A549 (cell line): ENCODE results near the gene GRK1. TPM values are rescaled to one million over a fixed set of nuclear protein-coding genes. Genes with fewer than 3 reads are reported as not detected.
A peak's percentile ranks its signal among the peaks of the same experiment; 100 is the strongest.

Experiments used
- ATAC-seq, 2 experiments: fragments of 200-7000 bp in 1 of 2; fragments of >200 bp in 1 of 2; cut with Nextera tagmentation in 1 of 2; cut with Tn5 transposase in 1 of 2; 3 replicates each; pipeline versions ENCODE4 v1.8.0 to v1.9.1; 2018 to 2020; ENCODE audit warnings: mild to moderate bottlenecking in 1 of 2, moderate library complexity in 1 of 2
- CTCF ChIA-PET: fragments of 300-600 bp; sonication (Branson Sonifier 250); formaldehyde crosslinking; extraction: SDS; loops from one replicate; lab custom pipeline; 2021; ENCODE audit warnings: antibody characterized with exemption, inconsistent platforms; lab: Yijun Ruan, JAX
- POLR2A ChIA-PET: fragments of 350-600 bp; formaldehyde crosslinking; extraction: SDS; loops from one replicate; lab custom pipeline; 2021; ENCODE audit warnings: antibody characterized with exemption, inconsistent platforms; lab: Yijun Ruan, JAX
- DNase-seq, 2 experiments: peaks; one replicate each; pipeline versions ENCODE4 v3.0.0 to v3.0.0-alpha.2; 2011 to 2016; ENCODE audit warnings: low read depth in 1 of 2, low spot score in 1 of 2
- FAIRE-seq: peaks from 2 replicates; lab custom pipeline; 2011; peaks lifted over from hg19 to GRCh38; lab: Jason Lieb, UNC
- H3K27ac ChIP-seq, 2 experiments: fragments of >200 bp; sonication (Bioruptor Twin); formaldehyde crosslinking; 3 replicates each; pipeline ENCODE4 v1.5.1; 2016 to 2017
- H3K4me1 ChIP-seq: fragments of >200 bp; sonication (Bioruptor Twin); formaldehyde crosslinking; 3 replicates; pipeline ENCODE4 v1.6.1; 2016
- H3K4me2 ChIP-seq: fragments of >200 bp; sonication (Bioruptor Twin); formaldehyde crosslinking; 3 replicates; pipeline ENCODE4 v1.6.1; 2016
- H3K4me3 ChIP-seq: fragments of >200 bp; sonication (Bioruptor Twin); formaldehyde crosslinking; 3 replicates; pipeline ENCODE4 v1.5.1; 2016
- H3K9me3 ChIP-seq: fragments of >200 bp; sonication (Bioruptor Twin); formaldehyde crosslinking; 3 replicates; pipeline ENCODE4 v1.6.1; 2016
- ATOH8 ChIP-seq: fragments of 250-450 bp; sonication (Bioruptor Pico); IDR thresholded peaks from 2 replicates; pipeline ENCODE4 v1.5.0; 2020; ENCODE audit warnings: low read depth, mild to moderate bottlenecking, moderate library complexity
- CBX2 ChIP-seq: fragments of 200-600 bp; sonication (generic); IDR thresholded peaks from 2 replicates; pipeline ENCODE4 v1.6.1; 2016; ENCODE audit warnings: low read depth, mild to moderate bottlenecking, borderline replicate concordance
- CBX8 ChIP-seq: fragments of 200-600 bp; sonication (generic); IDR thresholded peaks from 2 replicates; pipeline ENCODE4 v1.6.1; 2016
- CEBPB ChIP-seq, 2 experiments: fragments of >200 bp in 1 of 2; sonication (Bioruptor Twin) in 1 of 2; formaldehyde crosslinking in 1 of 2; IDR thresholded peaks; 2 replicates each; pipeline ENCODE4 v1.6.1; 2012 to 2016
- CHD2 ChIP-seq: fragments of 150-350 bp; IDR thresholded peaks from 2 replicates; pipeline ENCODE4 v1.6.1; 2014; ENCODE audit warnings: low read length; ENCODE audit not compliant: partially characterized antibody
- E2F6 ChIP-seq: IDR thresholded peaks from 2 replicates; pipeline ENCODE4 v1.6.1; 2012; ENCODE audit warnings: low read depth, borderline replicate concordance
- EP300 ChIP-seq, 2 experiments: fragments of >200 bp; sonication (Bioruptor Twin); formaldehyde crosslinking; IDR thresholded peaks; 2 replicates in 1 of 2; 3 replicates in 1 of 2; pipeline ENCODE4 v1.6.1; 2016 to 2017
- ESRRA ChIP-seq: fragments of 150-350 bp; IDR thresholded peaks from 2 replicates; pipeline ENCODE4 v1.6.1; 2014; ENCODE audit warnings: mild to moderate bottlenecking, low read length, borderline replicate concordance
- FOSL2 ChIP-seq, 2 experiments: fragments of 450-650 bp in 1 of 2; fragments of >200 bp in 1 of 2; sonication (Bioruptor Twin) in 1 of 2; formaldehyde crosslinking; IDR thresholded peaks; 2 replicates each; pipeline versions ENCODE4 v1.5.0 to v1.6.1; 2016 to 2020; ENCODE audit warnings: mild to moderate bottlenecking in 1 of 2, moderate library complexity in 1 of 2
- GATA3 ChIP-seq: IDR thresholded peaks from 2 replicates; pipeline ENCODE4 v1.6.1; 2012; ENCODE audit warnings: borderline replicate concordance
- HOXB13 ChIP-seq: fragments of 250-450 bp; sonication (Bioruptor Pico); IDR thresholded peaks from 2 replicates; pipeline ENCODE4 v1.5.0; 2020; ENCODE audit warnings: low read depth, mild to moderate bottlenecking, moderate library complexity
- HOXB5 ChIP-seq: fragments of 250-450 bp; sonication (Bioruptor Pico); IDR thresholded peaks from 2 replicates; pipeline ENCODE4 v1.5.0; 2020; ENCODE audit warnings: mild to moderate bottlenecking, moderate library complexity
- JUN ChIP-seq, 2 experiments: fragments of >200 bp; sonication (Bioruptor Twin); formaldehyde crosslinking; IDR thresholded peaks; 2 replicates in 1 of 2; 3 replicates in 1 of 2; pipeline ENCODE4 v1.6.1; 2016 to 2017
- KDM1A ChIP-seq: fragments of 200-600 bp; sonication (generic); IDR thresholded peaks from 2 replicates; pipeline ENCODE4 v1.6.1; 2016; ENCODE audit warnings: low read depth, mild to moderate bottlenecking
- KDM5A ChIP-seq: fragments of 200-600 bp; sonication (generic); IDR thresholded peaks from 2 replicates; pipeline ENCODE4 v1.6.1; 2016; ENCODE audit warnings: antibody characterized with exemption, mild to moderate bottlenecking
- MAZ ChIP-seq: fragments of 150-350 bp; IDR thresholded peaks from 2 replicates; pipeline ENCODE4 v1.6.1; 2014; ENCODE audit warnings: antibody characterized with exemption, low read depth, low read length, borderline replicate concordance
- MYC ChIP-seq: IDR thresholded peaks from 2 replicates; pipeline ENCODE4 v1.6.1; 2012; ENCODE audit warnings: mild to moderate bottlenecking, inconsistent platforms, low read length, improper control_type of control experiment, borderline replicate concordance
- NPAS2 ChIP-seq: fragments of 250-450 bp; sonication (Bioruptor Pico); IDR thresholded peaks from 2 replicates; pipeline ENCODE4 v1.8.0; 2022; ENCODE audit warnings: mild to moderate bottlenecking, moderate library complexity, borderline replicate concordance
- NR3C1 ChIP-seq: fragments of >200 bp; sonication (Bioruptor Twin); formaldehyde crosslinking; IDR thresholded peaks from 3 replicates; pipeline ENCODE4 v1.6.1; 2017
- PBX3 ChIP-seq: IDR thresholded peaks from 2 replicates; pipeline ENCODE4 v1.6.1; 2012
- POLR2A ChIP-seq: IDR thresholded peaks from 2 replicates; pipeline ENCODE4 v1.6.1; 2012; ENCODE audit warnings: mild to moderate bottlenecking, low read length
- POLR2AphosphoS2 ChIP-seq: conservative IDR thresholded peaks from 2 replicates; pipeline ENCODE4 v1.6.1; 2012; ENCODE audit warnings: low read length, improper control_type of control experiment, inconsistent platforms
- RAD21 ChIP-seq, 2 experiments: fragments of >200 bp in 1 of 2; sonication (Bioruptor Twin) in 1 of 2; formaldehyde crosslinking in 1 of 2; IDR thresholded peaks in 1 of 2; conservative IDR thresholded peaks in 1 of 2; 2 replicates in 1 of 2; 3 replicates in 1 of 2; pipeline ENCODE4 v1.6.1; 2012 to 2018; ENCODE audit warnings: inconsistent platforms in 1 of 2
- RARB ChIP-seq: fragments of 250-450 bp; sonication (Bioruptor Pico); IDR thresholded peaks from 2 replicates; pipeline ENCODE4 v1.8.0; 2021; ENCODE audit warnings: mild to moderate bottlenecking, moderate library complexity
- RCOR1 ChIP-seq: fragments of 150-350 bp; IDR thresholded peaks from 2 replicates; pipeline ENCODE4 v1.6.1; 2014; ENCODE audit warnings: antibody characterized with exemption, low read length, low read depth
- RNF2 ChIP-seq: fragments of 200-600 bp; sonication (generic); IDR thresholded peaks from 2 replicates; pipeline ENCODE4 v1.6.1; 2016; ENCODE audit warnings: low read depth, mild to moderate bottlenecking, antibody characterized with exemption, moderate library complexity, borderline replicate concordance
- SREBF2 ChIP-seq: fragments of 450-650 bp; IDR thresholded peaks from 2 replicates; pipeline ENCODE4 v1.6.1; 2014; ENCODE audit warnings: mild to moderate bottlenecking, moderate library complexity
- TP53 ChIP-seq: fragments of 250-450 bp; sonication (Bioruptor Pico); IDR thresholded peaks from 2 replicates; pipeline ENCODE4 v1.5.0; 2021; ENCODE audit warnings: mild to moderate bottlenecking, moderate library complexity
- ZFP36 ChIP-seq: fragments of 450-650 bp; IDR thresholded peaks from 2 replicates; pipeline ENCODE4 v1.6.1; 2014; ENCODE audit warnings: borderline replicate concordance; ENCODE audit not compliant: partially characterized antibody
- ZNF302 ChIP-seq: fragments of 250-450 bp; sonication (Bioruptor Pico); IDR thresholded peaks from 2 replicates; pipeline ENCODE4 v1.9.0; 2021; ENCODE audit warnings: inconsistent platforms, mild to moderate bottlenecking, moderate library complexity
- ZSCAN20 ChIP-seq: fragments of 250-450 bp; sonication (Bioruptor Pico); IDR thresholded peaks from 2 replicates; pipeline ENCODE4 v1.8.0; 2022; ENCODE audit warnings: mild to moderate bottlenecking, moderate library complexity
- WGBS: methylation state at CpG from one replicate; pipeline ENCODE4 v1.1.6; 2017; ENCODE audit errors: missing lambda C conversion rate; 5-methylcytosine and 5-hydroxymethylcytosine counted together
- polyA minus RNA-seq: library from RNA; depleted of rRNA, polyadenylated mRNA; stranded (reverse); fragments of >200 nt; gene quantifications from 2 replicates; pipeline ENCODE4 v1.2.3, GENCODE V29; 2011; rRNA and poly(A)+ RNA removed
- polyA plus RNA-seq, 4 experiments: library from polyadenylated mRNA; depleted of rRNA in 3 of 4; stranded (reverse); fragments of >200 nt; fragmentation: RNase III in 1 of 4; extraction: RNeasy Plus Mini Kit Qiagen cat#74134 plus additional on column Dnase treatment in 1 of 4; gene quantifications; 2 replicates in 3 of 4; 3 replicates in 1 of 4; pipeline ENCODE4 v1.2.3, GENCODE V29; 2011 to 2017

Gene GRK1
- polyA plus RNA-seq (2011; rRNA removed) (not detected in 2 replicates), polyA plus RNA-seq (2017; fragmentation: RNase III; extraction: RNeasy Plus Mini Kit Qiagen cat#74134 plus additional on column Dnase treatment) (not detected in 3 replicates), polyA minus RNA-seq (not detected in 2 replicates)
- not detected in 2 replicates for polyA plus RNA-seq (2012; cell fraction: cytosol; rRNA removed)
- not detected in 2 replicates for polyA plus RNA-seq (2012; cell fraction: nucleus; rRNA removed)

- 77% methylated on average over 11 of the region's 32 CpGs for WGBS
- CTCF ChIA-PET: interaction anchor here (0.5 to 4.6 kb wide), 2 partner anchors 57 to 122 kb away, joined by 4 to 14 read pairs; no protein-coding TSS in a partner anchor
- DNase-seq (no peak), FAIRE-seq (no peak), ATAC-seq (peak in 1 of 2 experiments; percentile 39; a peak in 1 of 6 replicates)
- Histone ChIP-seq H3K27ac (no peak within 1 kb of the TSS), H3K9me3 (peaks cover 1% of the 10 kb centered on the region; the same call in 2 of the 3 replicates), H3K4me3 (no peak within 1 kb of the TSS), H3K4me1 (no peaks in the 10 kb centered on the region), H3K4me2 (no peak within 1 kb of the TSS)
- TF ChIP-seq MYC (no peak), ZSCAN20 (CRISPR knock-in tag) (no peak), HOXB5 (CRISPR knock-in tag) (no peak)
- POLR2A ChIA-PET: no interaction called here
Measured at GRCh38 chr13:113666951-113667701, at the start of gene GRK1. Gene GRK1, plus strand, starts transcription at chr13:113667219. Its CDS starts 168 bp downstream, at chr13:113667387.

- CTCF ChIA-PET: no interaction called here
- no peak overlapping the region for H3K27ac ChIP-seq
- TF ChIP-seq CBX2: no peak
- no peak for TF ChIP-seq HOXB13 (CRISPR knock-in tag)
- TF ChIP-seq POLR2A: no peak
- TF ChIP-seq KDM1A: no peak
- TF ChIP-seq JUN (IDR thresholded peaks at IDR 0.05): no peak
- no peak for TF ChIP-seq ESRRA
- TF ChIP-seq GATA3: no peak
- no peak for TF ChIP-seq MYC
- TF ChIP-seq ATOH8: no peak
- no peak for TF ChIP-seq ZFP36
- no peak for TF ChIP-seq CHD2
- TF ChIP-seq CBX8: no peak
- no peak for TF ChIP-seq NR3C1
- no peak for TF ChIP-seq EP300 (IDR thresholded peaks at IDR 0.05)
- TF ChIP-seq FOSL2 (IDR thresholded peaks at IDR 0.05): no peak
- no peak for TF ChIP-seq FOSL2 (CRISPR knock-in tag; IDR thresholded peaks at IDR 0.05)
- TF ChIP-seq RCOR1: no peak
- TF ChIP-seq MAZ: no peak
- no peak for TF ChIP-seq SREBF2
- TF ChIP-seq POLR2AphosphoS2: no peak
- no peaks in the 10 kb centered on the region for H3K9me3 ChIP-seq
- FAIRE-seq: no peak
- POLR2A ChIA-PET: no interaction called here
- no peak overlapping the region for H3K4me2 ChIP-seq
- no peak for ATAC-seq
- no peak overlapping the region for H3K4me3 ChIP-seq
- no peaks in the 10 kb centered on the region for H3K4me1 ChIP-seq
- DNase-seq: no peak
- 95% methylated on average over 5 of the region's 5 CpGs for WGBS
Measured at GRCh38 chr13:113617961-113618360, 49.1 kb upstream of the GRK1 start.

DNA sequence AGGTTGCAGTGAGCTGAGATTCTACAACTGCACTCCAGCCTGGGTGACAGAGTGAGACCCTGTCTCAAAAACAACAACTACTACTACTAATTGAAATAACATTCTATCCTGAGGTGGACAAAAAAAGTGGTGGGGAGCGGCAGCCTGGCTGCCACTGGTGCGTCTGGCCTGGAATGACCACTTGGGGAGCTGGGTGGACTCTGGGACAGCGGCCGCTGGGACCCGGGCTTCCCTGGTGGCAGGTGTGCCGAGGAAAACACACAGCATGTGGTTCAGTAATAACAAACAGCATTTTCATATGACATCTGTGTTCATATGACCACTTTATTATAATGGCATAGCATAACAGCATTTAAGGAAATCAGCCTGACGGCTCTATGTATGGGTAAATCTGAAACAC, 48.6 kb upstream of the GRK1 start:
- H3K9me3 ChIP-seq: no peaks in the 10 kb centered on the region
- POLR2A ChIA-PET: no interaction called here
- H3K4me3 ChIP-seq: no peak overlapping the region
- FAIRE-seq: no peak
- no peak overlapping the region for H3K27ac ChIP-seq
- H3K4me2 ChIP-seq: no peak overlapping the region
- H3K4me1 ChIP-seq: no peaks in the 10 kb centered on the region
- 95% methylated on average over 7 of the region's 7 CpGs for WGBS
- CTCF ChIA-PET: no interaction called here
- TF ChIP-seq CEBPB (IDR thresholded peaks at IDR 0.05): no peak
- no peak for TF ChIP-seq TP53
- TF ChIP-seq HOXB13 (CRISPR knock-in tag): no peak
- no peak for TF ChIP-seq MAZ
- TF ChIP-seq RNF2: no peak
- no peak for TF ChIP-seq CBX2
- no peak for TF ChIP-seq RARB
- TF ChIP-seq PBX3: no peak
- no peak for TF ChIP-seq HOXB5 (CRISPR knock-in tag)
- TF ChIP-seq KDM5A: no peak
- TF ChIP-seq E2F6: no peak
- no peak for TF ChIP-seq ZNF302 (CRISPR knock-in tag)
- no peak for TF ChIP-seq ESRRA
- no peak for TF ChIP-seq NR3C1
- TF ChIP-seq RAD21 (conservative IDR thresholded peaks at IDR 0.05 in 1 of 2, IDR thresholded peaks at IDR 0.05 in 1 of 2): no peak
- no peak for TF ChIP-seq CHD2
- no peak for TF ChIP-seq NPAS2 (CRISPR knock-in tag)
- TF ChIP-seq FOSL2 (IDR thresholded peaks at IDR 0.05): no peak
- TF ChIP-seq FOSL2 (CRISPR knock-in tag; IDR thresholded peaks at IDR 0.05): no peak
- TF ChIP-seq GATA3: no peak
- no peak for DNase-seq
- no peak for ATAC-seq
